Measurements from ENCODE around the gene VWC2L. TPM values are rescaled to one million over a fixed set of nuclear protein-coding genes. Genes with fewer than 3 reads are reported as not detected.

The VWC2L gene
- total RNA-seq, 2 experiments from 2014 or later, result not detected

DNA sequence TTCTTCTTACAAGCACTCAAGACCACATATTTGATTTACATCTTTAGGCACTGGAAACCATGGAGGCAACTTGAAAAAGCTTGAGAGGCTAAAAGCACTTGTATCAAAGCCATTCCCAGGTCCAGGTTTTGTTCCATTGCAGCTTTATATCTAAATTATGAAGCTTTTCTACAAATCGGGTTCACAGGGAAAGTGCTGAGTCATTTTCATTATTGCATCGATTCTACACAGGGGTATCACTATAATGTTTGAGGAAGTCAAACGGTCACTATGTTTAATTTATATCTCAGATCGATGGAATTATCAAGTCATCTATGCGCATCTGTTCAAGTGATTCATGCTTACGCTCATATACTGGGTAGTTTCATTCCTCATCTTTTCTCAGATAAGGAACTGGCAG, 118.7 kb downstream of the VWC2L start:
- Mint-ChIP-seq H3K27me3 (no peaks in the 10 kb centered on the region), H3K36me3 (ENCODE audit: low read depth) (no peaks in the 10 kb centered on the region), H3K9me3 (no peaks in the 10 kb centered on the region), H3K4me3 (no peak overlapping the region), H3K27ac (no peak overlapping the region), H3K4me1 (no peaks in the 10 kb centered on the region)
- ChIA-PET CTCF (no interaction called here), POLR2A (no interaction called here)
- DNase-seq, result no peak

DNA sequence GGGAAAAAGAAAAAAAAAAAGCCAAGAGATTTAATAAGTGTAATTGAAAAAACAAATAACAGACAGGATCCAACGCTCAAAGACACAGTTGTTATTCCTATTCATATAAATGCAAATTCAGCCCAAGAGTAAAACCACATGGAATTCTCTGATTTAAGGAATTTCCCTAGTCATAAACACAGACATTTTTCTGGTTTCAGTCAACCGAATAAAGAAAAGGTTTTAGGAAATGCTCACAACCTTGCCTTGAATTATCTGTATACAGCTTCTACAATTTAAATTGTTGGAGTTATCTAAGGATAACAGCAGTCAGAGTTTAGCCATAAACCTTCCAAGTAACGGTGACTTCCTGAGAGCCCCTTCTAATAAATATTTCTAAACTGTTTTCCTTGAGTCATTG, 122.7 kb downstream of the VWC2L start:
- no peak for DNase-seq
- no peaks in the 10 kb centered on the region for H3K27me3 Mint-ChIP-seq
- H3K4me3 Mint-ChIP-seq, result no peak overlapping the region
- no peak overlapping the region for H3K27ac Mint-ChIP-seq
- H3K4me1 Mint-ChIP-seq, result no peaks in the 10 kb centered on the region
- H3K36me3 Mint-ChIP-seq (ENCODE audit: low read depth), result no peaks in the 10 kb centered on the region
- POLR2A ChIA-PET, result no interaction called here
- no peaks in the 10 kb centered on the region for H3K9me3 Mint-ChIP-seq
- CTCF ChIA-PET, result no interaction called here

DNA sequence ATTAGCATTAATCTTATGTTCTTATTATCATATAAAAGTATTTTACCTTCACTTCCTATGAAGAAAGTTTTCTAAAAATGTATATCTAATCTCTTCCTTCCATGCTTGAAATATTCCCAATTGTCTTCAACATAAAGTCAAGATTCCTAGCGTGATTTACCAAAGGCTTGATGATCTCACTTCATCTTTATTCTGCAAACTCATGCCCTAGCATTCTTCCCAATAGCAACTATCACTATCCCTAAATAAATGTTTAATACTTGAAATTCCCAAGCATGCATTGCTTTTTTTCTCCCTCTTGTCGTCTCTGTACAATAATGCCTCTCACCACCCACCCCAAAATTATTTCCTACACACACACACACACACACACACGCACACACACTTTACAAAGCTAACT, 125.8 kb downstream of the VWC2L start:
- Mint-ChIP-seq H3K27ac (no peak overlapping the region), H3K27me3 (no peaks in the 10 kb centered on the region), H3K36me3 (ENCODE audit: low read depth) (no peaks in the 10 kb centered on the region), H3K4me3 (no peak overlapping the region), H3K9me3 (no peaks in the 10 kb centered on the region), H3K4me1 (no peaks in the 10 kb centered on the region)
- ChIA-PET POLR2A (no interaction called here), CTCF (no interaction called here)
- DNase-seq, result no peak

DNA sequence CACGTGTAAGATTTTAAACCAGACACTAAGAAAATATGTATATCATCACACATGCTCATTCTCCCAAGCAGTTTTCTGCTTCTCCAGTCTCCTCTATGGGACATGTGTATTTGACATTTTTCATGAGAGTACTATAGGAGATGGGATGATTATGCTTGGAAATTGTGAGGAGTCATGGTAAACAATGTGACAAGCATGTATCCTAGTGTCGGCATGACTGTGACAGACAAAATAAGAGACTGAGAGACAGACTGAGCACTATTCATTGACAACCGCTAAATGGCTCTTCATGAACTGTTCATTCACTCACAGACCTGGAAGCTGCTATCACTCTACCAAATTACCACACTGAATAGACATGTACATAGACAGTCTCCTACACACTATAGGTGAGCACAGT, 127.1 kb downstream of the VWC2L start:
- no peak for DNase-seq
- Mint-ChIP-seq H3K4me1 (no peaks in the 10 kb centered on the region), H3K27me3 (no peaks in the 10 kb centered on the region), H3K9me3 (no peaks in the 10 kb centered on the region), H3K36me3 (ENCODE audit: low read depth) (no peaks in the 10 kb centered on the region), H3K4me3 (no peak overlapping the region), H3K27ac (no peak overlapping the region)
- ChIA-PET CTCF (no interaction called here), POLR2A (no interaction called here)

DNA sequence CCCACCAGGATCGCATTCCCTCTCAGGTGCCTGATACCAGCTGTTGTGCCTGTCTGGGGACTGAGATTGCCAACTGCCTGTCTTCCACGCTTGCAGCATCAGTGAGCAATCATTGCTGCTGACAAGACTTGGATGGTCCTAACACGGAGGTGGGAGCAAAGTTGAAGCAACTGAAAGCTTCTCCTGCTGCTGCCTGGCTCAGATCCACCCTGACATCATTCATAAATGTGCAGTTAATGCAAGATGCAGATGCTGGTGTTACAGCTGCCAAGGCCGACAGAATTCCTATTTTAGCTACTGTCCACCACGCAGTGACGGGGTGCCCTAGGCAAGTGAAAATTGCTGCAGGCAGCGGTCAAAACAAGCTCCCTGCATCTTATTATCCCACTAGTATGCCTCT, 131.4 kb downstream of the VWC2L start:
- CTCF ChIA-PET, result interaction anchor here (1.1 kb wide), 1 partner anchor 13 kb away, joined by 3 read pairs; no protein-coding TSS in a partner anchor
- no peak overlapping the region for H3K4me3 Mint-ChIP-seq
- POLR2A ChIA-PET, result no interaction called here
- no peaks in the 10 kb centered on the region for H3K27me3 Mint-ChIP-seq
- no peak for DNase-seq
- H3K36me3 Mint-ChIP-seq (ENCODE audit: low read depth), result no peaks in the 10 kb centered on the region
- H3K4me1 Mint-ChIP-seq, result no peaks in the 10 kb centered on the region
- no peaks in the 10 kb centered on the region for H3K9me3 Mint-ChIP-seq
- no peak overlapping the region for H3K27ac Mint-ChIP-seq

DNA sequence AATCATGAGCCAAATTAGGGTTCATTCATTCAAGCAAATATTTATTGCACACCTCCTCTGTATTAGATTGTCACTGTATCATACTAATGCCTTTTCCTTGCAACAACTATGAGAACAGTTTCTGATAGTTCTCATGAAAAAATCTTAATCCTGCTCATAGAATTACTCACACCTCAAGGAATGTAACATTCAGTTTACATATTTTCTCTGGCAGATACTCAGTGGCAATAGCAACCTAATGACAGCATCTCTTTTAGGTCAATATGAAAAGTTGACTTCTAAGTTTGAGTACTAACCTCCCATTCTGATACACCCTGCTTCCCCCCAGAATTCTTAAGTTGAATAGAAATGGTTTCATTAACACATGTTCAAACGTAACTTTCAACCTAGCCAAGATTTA, 132.0 kb downstream of the VWC2L start:
- ChIA-PET POLR2A (no interaction called here), CTCF (interaction anchor here (1.1 kb wide), 1 partner anchor 12 kb away, joined by 3 read pairs; no protein-coding TSS in a partner anchor)
- no peaks in the 10 kb centered on the region for H3K36me3 Mint-ChIP-seq (ENCODE audit: low read depth)
- no peaks in the 10 kb centered on the region for H3K9me3 Mint-ChIP-seq
- no peaks in the 10 kb centered on the region for H3K4me1 Mint-ChIP-seq
- H3K27me3 Mint-ChIP-seq, result no peaks in the 10 kb centered on the region
- no peak overlapping the region for H3K27ac Mint-ChIP-seq
- no peak overlapping the region for H3K4me3 Mint-ChIP-seq
- DNase-seq, result no peak

DNA sequence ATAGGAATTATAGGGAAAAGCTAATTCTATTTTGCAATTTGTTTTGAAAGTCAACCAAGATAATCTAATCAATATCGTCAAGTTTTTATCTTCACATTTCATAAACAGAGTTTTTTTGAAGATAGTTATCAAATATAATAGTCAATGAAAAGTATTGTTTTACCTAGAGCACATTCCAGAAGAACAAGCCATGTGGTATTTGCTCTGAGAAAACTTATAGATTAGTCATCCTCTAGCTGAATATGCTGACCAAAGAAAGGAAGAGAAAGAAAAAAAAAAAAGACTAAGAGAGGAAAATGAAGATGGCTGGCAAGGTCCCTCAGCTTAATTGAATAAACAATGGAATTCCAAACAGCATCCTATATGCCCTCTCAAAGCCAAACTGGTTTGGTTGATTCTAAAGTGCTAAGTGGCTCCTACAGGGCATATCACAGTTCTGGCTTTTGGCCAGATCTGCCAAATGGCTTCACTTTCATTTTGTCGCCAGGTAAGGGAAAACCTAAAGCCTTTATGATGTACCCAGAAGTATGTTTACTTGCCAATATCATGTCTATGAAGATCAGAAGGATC, 132.6 kb downstream of the VWC2L start:
- Mint-ChIP-seq H3K27me3 (no peaks in the 10 kb centered on the region), H3K4me1 (no peaks in the 10 kb centered on the region)

DNA sequence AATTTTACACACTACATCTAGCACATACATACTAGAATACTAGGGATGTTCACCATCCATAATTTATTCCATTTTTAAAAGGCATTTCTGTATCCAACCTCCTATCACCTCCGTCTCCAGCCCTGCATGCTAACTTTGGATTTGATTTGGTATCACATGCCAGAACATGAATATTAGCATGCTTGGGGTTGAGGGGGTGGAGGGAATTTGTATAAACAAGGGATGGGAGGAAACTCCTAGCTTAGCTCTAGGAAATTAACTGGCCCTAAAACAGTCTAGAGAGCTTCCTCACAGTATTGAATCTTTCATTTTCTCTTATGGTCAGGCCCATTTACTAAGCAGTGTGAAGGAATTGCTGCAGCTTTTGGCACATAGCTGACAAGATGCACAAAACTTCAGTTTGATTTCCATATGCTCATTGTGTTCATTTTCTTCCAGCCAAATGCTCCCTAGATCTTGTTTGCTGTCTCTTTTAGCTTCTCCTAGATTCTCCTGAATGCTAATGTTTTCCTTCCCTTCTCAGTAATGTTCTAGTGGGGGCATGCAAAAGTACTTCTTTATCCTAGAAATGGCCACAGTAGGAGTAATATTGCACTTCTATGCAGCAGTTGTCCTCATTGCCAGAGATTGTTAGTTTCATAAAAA, 135.2 kb downstream of the VWC2L start:
- CTCF ChIA-PET, result no interaction called here
- Mint-ChIP-seq H3K27me3 (no peaks in the 10 kb centered on the region), H3K27ac (no peak overlapping the region), H3K36me3 (ENCODE audit: low read depth) (no peaks in the 10 kb centered on the region), H3K4me1 (no peaks in the 10 kb centered on the region), H3K9me3 (no peaks in the 10 kb centered on the region), H3K4me3 (no peak overlapping the region)
- POLR2A ChIA-PET, result no interaction called here
- no peak for DNase-seq

More for the DNA sequence above, 132.6 kb downstream of the VWC2L start:
- Mint-ChIP-seq H3K27ac (no peak overlapping the region), H3K9me3 (no peaks in the 10 kb centered on the region), H3K4me3 (no peak overlapping the region), H3K36me3 (ENCODE audit: low read depth) (no peaks in the 10 kb centered on the region)
- CTCF ChIA-PET, result no interaction called here
- no peak for DNase-seq
- POLR2A ChIA-PET, result no interaction called here

DNA sequence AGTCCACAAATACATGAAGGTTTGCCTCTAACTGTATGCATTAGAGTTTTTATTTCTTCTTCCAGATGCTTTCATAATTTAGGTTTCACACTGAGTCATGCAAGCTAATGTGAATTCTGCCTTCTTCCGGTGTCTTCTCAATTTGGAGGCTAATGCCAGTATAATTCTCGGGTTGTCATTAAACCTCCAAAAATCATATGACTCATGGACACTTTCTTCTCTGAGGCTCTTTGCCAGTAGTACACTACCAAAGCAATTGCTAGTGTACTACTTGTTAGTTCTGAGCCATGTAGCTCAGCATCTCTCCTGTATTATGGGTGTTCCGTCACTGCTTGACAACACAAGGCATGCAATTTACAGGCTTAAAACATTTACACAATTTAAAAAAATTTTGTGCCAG, 137.1 kb downstream of the VWC2L start:
- no peak for DNase-seq
- ChIA-PET POLR2A (no interaction called here), CTCF (interaction anchor here (0.6 kb wide), 1 partner anchor 717 kb away, joined by 3 read pairs; no protein-coding TSS in a partner anchor)
- Mint-ChIP-seq H3K4me3 (no peak overlapping the region), H3K9me3 (no peaks in the 10 kb centered on the region), H3K27me3 (no peaks in the 10 kb centered on the region), H3K27ac (no peak overlapping the region), H3K36me3 (ENCODE audit: low read depth) (no peaks in the 10 kb centered on the region), H3K4me1 (no peaks in the 10 kb centered on the region)

DNA sequence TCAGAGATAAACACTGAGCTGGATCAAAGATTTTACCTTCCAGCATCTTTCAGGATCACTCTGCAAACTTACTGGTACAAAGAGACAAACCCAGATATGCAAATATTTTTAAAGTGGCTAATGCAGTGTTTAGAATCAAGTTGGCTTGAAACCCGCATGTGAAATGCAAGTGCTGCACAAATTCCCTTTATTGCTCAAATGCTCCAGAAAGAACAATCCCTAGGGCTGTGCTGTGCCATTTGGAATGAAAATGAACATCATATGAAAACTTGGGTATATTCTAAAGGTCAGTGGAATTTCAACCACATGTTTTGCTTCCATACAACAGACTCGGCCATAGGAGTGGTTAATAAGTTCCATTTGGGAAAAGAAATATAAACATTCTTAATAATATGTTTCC, 139.1 kb downstream of the VWC2L start:
- H3K27me3 Mint-ChIP-seq, result no peaks in the 10 kb centered on the region

DNA sequence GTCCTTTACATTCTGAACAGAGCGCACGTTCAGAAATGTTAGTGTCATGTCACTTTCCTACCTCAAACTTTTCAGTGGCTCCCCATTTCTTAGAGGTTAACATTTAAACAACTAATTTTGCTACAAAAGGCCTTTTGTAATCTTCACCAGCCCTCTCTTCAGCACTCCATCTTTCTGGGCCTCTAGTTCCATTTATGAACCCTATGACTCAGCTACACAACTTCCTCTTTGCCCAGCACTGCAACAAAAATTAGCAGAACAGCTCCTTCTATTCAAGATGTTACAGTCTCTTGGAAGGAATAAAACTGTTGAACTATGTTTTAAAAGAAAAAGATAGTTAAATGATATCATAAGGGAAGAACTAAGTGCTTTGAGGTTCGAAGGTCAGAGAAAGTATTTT, 139.9 kb downstream of the VWC2L start:
- no peaks in the 10 kb centered on the region for H3K9me3 Mint-ChIP-seq
- ChIA-PET POLR2A (no interaction called here), CTCF (no interaction called here)
- H3K4me1 Mint-ChIP-seq, result no peaks in the 10 kb centered on the region
- H3K27ac Mint-ChIP-seq, result no peak overlapping the region
- H3K36me3 Mint-ChIP-seq (ENCODE audit: low read depth), result no peaks in the 10 kb centered on the region
- H3K4me3 Mint-ChIP-seq, result no peak overlapping the region
- no peaks in the 10 kb centered on the region for H3K27me3 Mint-ChIP-seq
- DNase-seq, result no peak

More for the DNA sequence above, 139.1 kb downstream of the VWC2L start:
- Mint-ChIP-seq H3K4me3 (no peak overlapping the region), H3K36me3 (ENCODE audit: low read depth) (no peaks in the 10 kb centered on the region), H3K9me3 (no peaks in the 10 kb centered on the region), H3K27ac (no peak overlapping the region), H3K4me1 (no peaks in the 10 kb centered on the region)
- no peak for DNase-seq
- ChIA-PET CTCF (no interaction called here), POLR2A (no interaction called here)

DNA sequence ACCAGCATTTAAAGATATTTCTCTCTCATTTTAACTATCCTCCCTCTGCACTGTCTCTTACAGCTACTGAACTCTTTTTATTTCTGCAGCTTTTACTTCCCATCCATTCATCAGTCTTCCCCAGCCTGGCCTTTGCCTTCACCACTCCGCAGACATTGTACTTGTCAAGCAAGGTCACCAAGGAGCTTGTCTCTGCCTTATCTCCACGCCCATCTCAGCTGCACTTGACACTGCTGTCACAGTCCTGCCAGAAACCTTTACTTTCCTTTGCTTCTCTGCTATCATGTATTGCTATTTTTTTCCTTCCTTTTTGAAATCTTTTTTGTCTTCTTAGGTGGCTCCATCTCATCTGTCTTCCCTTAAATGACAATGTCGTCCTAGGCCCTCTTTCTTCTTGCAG, 147.0 kb downstream of the VWC2L start:
- POLR2A ChIA-PET, result no interaction called here
- DNase-seq, result no peak
- H3K4me1 Mint-ChIP-seq, result no peaks in the 10 kb centered on the region
- CTCF ChIA-PET, result no interaction called here
- no peaks in the 10 kb centered on the region for H3K9me3 Mint-ChIP-seq
- no peaks in the 10 kb centered on the region for H3K27me3 Mint-ChIP-seq
- no peaks in the 10 kb centered on the region for H3K36me3 Mint-ChIP-seq (ENCODE audit: low read depth)
- no peak overlapping the region for H3K27ac Mint-ChIP-seq
- no peak overlapping the region for H3K4me3 Mint-ChIP-seq

DNA sequence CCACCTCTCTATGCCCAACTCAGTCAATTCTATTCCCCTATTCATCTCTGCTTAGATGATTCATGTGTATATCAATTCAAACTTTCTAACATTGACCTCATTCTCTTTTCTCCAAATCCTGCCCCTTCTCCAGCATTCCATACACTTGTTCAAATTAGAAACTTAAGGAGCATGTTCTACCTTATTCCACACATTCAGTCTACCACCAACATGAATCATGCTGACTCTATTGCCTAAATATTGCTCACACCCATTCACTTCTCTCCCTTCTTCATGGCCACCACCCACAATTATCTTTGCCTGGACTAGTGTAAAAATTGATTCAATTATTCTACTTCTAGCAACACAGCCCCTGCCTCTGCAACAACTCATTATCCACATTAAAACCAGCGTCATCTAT, 147.5 kb downstream of the VWC2L start:
- ChIA-PET POLR2A (no interaction called here), CTCF (no interaction called here)
- Mint-ChIP-seq H3K27me3 (no peaks in the 10 kb centered on the region), H3K9me3 (no peaks in the 10 kb centered on the region), H3K4me1 (no peaks in the 10 kb centered on the region), H3K36me3 (ENCODE audit: low read depth) (no peaks in the 10 kb centered on the region), H3K4me3 (no peak overlapping the region), H3K27ac (no peak overlapping the region)
- no peak for DNase-seq

DNA sequence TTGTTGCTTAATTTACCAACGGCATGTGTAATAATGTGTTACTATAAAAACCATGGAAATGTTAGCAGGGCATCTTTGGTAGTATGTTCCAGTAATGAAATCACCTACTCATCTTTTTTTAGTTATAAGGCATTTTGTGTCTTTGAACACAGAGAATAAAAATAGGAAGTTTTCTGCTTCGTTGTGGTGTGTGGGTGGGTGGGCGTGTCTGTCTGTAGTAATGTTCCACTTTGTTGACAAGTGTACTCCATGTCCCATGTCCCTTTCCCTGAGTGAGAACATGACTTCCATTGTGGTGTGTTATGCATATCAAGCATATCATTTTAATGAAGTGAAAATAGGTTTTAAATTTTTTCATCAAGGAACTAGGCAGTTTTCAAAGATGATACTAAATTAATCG, 149.3 kb downstream of the VWC2L start:
- DNase-seq, result no peak
- H3K4me1 Mint-ChIP-seq, result no peaks in the 10 kb centered on the region
- H3K4me3 Mint-ChIP-seq, result no peak overlapping the region
- no peaks in the 10 kb centered on the region for H3K9me3 Mint-ChIP-seq
- H3K36me3 Mint-ChIP-seq (ENCODE audit: low read depth), result no peaks in the 10 kb centered on the region
- ChIA-PET CTCF (no interaction called here), POLR2A (no interaction called here)
- H3K27me3 Mint-ChIP-seq, result no peaks in the 10 kb centered on the region
- no peak overlapping the region for H3K27ac Mint-ChIP-seq
